PC-3 (cell line): ENCODE data around the gene GAL3ST1.

Source experiments
- EZH2 ChIP-seq: fragments of 300-600 bp; sonication (generic); IDR thresholded peaks from one replicate; pipeline ENCODE4 v1.6.1; 2017; ENCODE audit warnings: antibody characterized with exemption, mild to moderate bottlenecking, low read length; ENCODE audit not compliant: unreplicated experiment
- EZH2phosphoT487 ChIP-seq: fragments of 300-600 bp; sonication (generic); IDR thresholded peaks from 2 replicates; pipeline ENCODE4 v1.6.1; 2018; ENCODE audit warnings: mild to moderate bottlenecking, antibody characterized with exemption, low read length, borderline replicate concordance
- TF ChIP-seq, protein P1 (sequence below): fragments of 300-600 bp; sonication (generic); conservative IDR thresholded peaks from 2 replicates; pipeline ENCODE4 v1.5.1; 2017; ENCODE audit warnings: antibody characterized with exemption, low read depth, mild to moderate bottlenecking, low read length

- TF ChIP-seq, protein P1, sequence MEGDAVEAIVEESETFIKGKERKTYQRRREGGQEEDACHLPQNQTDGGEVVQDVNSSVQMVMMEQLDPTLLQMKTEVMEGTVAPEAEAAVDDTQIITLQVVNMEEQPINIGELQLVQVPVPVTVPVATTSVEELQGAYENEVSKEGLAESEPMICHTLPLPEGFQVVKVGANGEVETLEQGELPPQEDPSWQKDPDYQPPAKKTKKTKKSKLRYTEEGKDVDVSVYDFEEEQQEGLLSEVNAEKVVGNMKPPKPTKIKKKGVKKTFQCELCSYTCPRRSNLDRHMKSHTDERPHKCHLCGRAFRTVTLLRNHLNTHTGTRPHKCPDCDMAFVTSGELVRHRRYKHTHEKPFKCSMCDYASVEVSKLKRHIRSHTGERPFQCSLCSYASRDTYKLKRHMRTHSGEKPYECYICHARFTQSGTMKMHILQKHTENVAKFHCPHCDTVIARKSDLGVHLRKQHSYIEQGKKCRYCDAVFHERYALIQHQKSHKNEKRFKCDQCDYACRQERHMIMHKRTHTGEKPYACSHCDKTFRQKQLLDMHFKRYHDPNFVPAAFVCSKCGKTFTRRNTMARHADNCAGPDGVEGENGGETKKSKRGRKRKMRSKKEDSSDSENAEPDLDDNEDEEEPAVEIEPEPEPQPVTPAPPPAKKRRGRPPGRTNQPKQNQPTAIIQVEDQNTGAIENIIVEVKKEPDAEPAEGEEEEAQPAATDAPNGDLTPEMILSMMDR, result no peak
- TF ChIP-seq EZH2phosphoT487 (no peak), EZH2 (no peak)
Measured at GRCh38 chr22:30547188-30547587, 27.3 kb downstream of the GAL3ST1 start.
